ENCODE data around the gene GRID1.

Gene GRID1

GRCh38 chr10:85606401-85606800 is 760.2 kb downstream of the GRID1 start:
- H3K4me3 ChIP-seq = no peak overlapping the region
- H3K27ac ChIP-seq = no peak overlapping the region

- Histone ChIP-seq H3K4me3 (no peak overlapping the region), H3K27ac (no peak overlapping the region)
These were observed 761.7 kb downstream of the GRID1 start for GRCh38 chr10:85604884-85605283.

GRCh38 chr10:85604136-85604725 is 762.4 kb downstream of the GRID1 start:
- Histone ChIP-seq H3K27ac (no peak overlapping the region), H3K4me3 (no peak overlapping the region)

GRCh38 chr10:85603151-85603940 is 763.2 kb downstream of the GRID1 start:
- Histone ChIP-seq H3K27ac (no peak overlapping the region), H3K4me3 (no peak overlapping the region)

GRCh38 chr10:85602713-85603112 is 763.9 kb downstream of the GRID1 start:
- H3K27ac ChIP-seq = no peak overlapping the region
- H3K4me3 ChIP-seq = no peak overlapping the region

- H3K4me3 ChIP-seq = no peak overlapping the region
- H3K27ac ChIP-seq = no peak overlapping the region
These were observed 764.3 kb downstream of the GRID1 start for GRCh38 chr10:85602306-85602705.

- H3K27ac ChIP-seq = no peak overlapping the region
- H3K4me3 ChIP-seq = no peak overlapping the region
These were observed 765.1 kb downstream of the GRID1 start for GRCh38 chr10:85601526-85601925.

- H3K4me3 ChIP-seq = no peak overlapping the region
- no peak overlapping the region for H3K27ac ChIP-seq
These were observed 765.9 kb downstream of the GRID1 start for GRCh38 chr10:85600744-85601081.

- Histone ChIP-seq H3K4me3 (no peak overlapping the region), H3K27ac (no peak overlapping the region)
These were observed 766.4 kb downstream of the GRID1 start for GRCh38 chr10:85600026-85600743.

- no peak overlapping the region for H3K27ac ChIP-seq
- no peak overlapping the region for H3K4me3 ChIP-seq
These were observed 767.5 kb downstream of the GRID1 start for GRCh38 chr10:85599081-85599480.

GRCh38 chr10:85598646-85599045 is 767.9 kb downstream of the GRID1 start:
- H3K4me3 ChIP-seq = no peak overlapping the region
- no peak overlapping the region for H3K27ac ChIP-seq

- H3K27ac ChIP-seq = no peak overlapping the region
- H3K4me3 ChIP-seq = no peak overlapping the region
These were observed 769.6 kb downstream of the GRID1 start for GRCh38 chr10:85597006-85597405.

- Histone ChIP-seq H3K27ac (no peak overlapping the region), H3K4me3 (no peak overlapping the region)
These were observed 770.2 kb downstream of the GRID1 start for GRCh38 chr10:85596389-85596788.

- Histone ChIP-seq H3K27ac (no peak overlapping the region), H3K4me3 (no peak overlapping the region)
These were observed 772.4 kb downstream of the GRID1 start for GRCh38 chr10:85594239-85594638.

- H3K4me3 ChIP-seq = no peak overlapping the region
- H3K27ac ChIP-seq = no peak overlapping the region
These were observed 773.3 kb downstream of the GRID1 start for GRCh38 chr10:85593226-85593772.

- H3K4me3 ChIP-seq = no peak overlapping the region
- H3K27ac ChIP-seq = no peak overlapping the region
These were observed 785.2 kb downstream of the GRID1 start for GRCh38 chr10:85581371-85581770.

GRCh38 chr10:85580585-85580984 is 786.0 kb downstream of the GRID1 start:
- Histone ChIP-seq H3K4me3 (no peak overlapping the region), H3K27ac (no peak overlapping the region)

GRCh38 chr10:85578860-85579259 is 787.7 kb downstream of the GRID1 start:
- H3K4me3 ChIP-seq = no peak overlapping the region
- H3K27ac ChIP-seq = no peak overlapping the region

GRCh38 chr10:85575441-85575840 is 791.2 kb downstream of the GRID1 start:
- Histone ChIP-seq H3K27ac (no peak overlapping the region), H3K4me3 (no peak overlapping the region)

GRCh38 chr10:85570871-85571270 is 795.7 kb downstream of the GRID1 start:
- no peak overlapping the region for H3K27ac ChIP-seq
- no peak overlapping the region for H3K4me3 ChIP-seq

- no peak overlapping the region for H3K4me3 ChIP-seq
These were observed 801.2 kb downstream of the GRID1 start for GRCh38 chr10:85565381-85565780.

More at GRCh38 chr10:85565381-85565780, 801.2 kb downstream of the GRID1 start:
- no peak overlapping the region for H3K27ac ChIP-seq
